Measurements from ENCODE around the gene CCDC34. TPM values are rescaled to one million over a fixed set of nuclear protein-coding genes. Genes with fewer than 3 reads are reported as not detected.

Gene CCDC34
- 5.9 TPM for total RNA-seq

- DNase-seq: peak; percentile 79
Measured at GRCh38 chr11:27362749-27363575, at the start of gene CCDC34. CCDC34 (minus strand) TSS chr11:27363215; CDS start chr11:27363194, 21 bp downstream.

GRCh38 chr11:27412192-27412691, 49.2 kb upstream of the CCDC34 start:
- no peak for DNase-seq

- DNase-seq: no peak
Measured at GRCh38 chr11:27411328-27411727, 48.3 kb upstream of the CCDC34 start.

- DNase-seq: no peak
Measured at GRCh38 chr11:27410272-27410671, 47.3 kb upstream of the CCDC34 start.

- DNase-seq: no peak
Measured at GRCh38 chr11:27409742-27410141, 46.7 kb upstream of the CCDC34 start.

- DNase-seq: no peak
Measured at GRCh38 chr11:27409049-27409448, 46.0 kb upstream of the CCDC34 start.

- no peak for DNase-seq
Measured at GRCh38 chr11:27408246-27408800, 45.3 kb upstream of the CCDC34 start.

GRCh38 chr11:27406498-27407354, 43.7 kb upstream of the CCDC34 start:
- no peak for DNase-seq

GRCh38 chr11:27405134-27405533, 42.1 kb upstream of the CCDC34 start:
- no peak for DNase-seq

- DNase-seq: no peak
Measured at GRCh38 chr11:27404427-27404826, 41.4 kb upstream of the CCDC34 start.

GRCh38 chr11:27403195-27403594, 40.2 kb upstream of the CCDC34 start:
- no peak for DNase-seq

GRCh38 chr11:27402450-27402849, 39.4 kb upstream of the CCDC34 start:
- DNase-seq: no peak

- no peak for DNase-seq
Measured at GRCh38 chr11:27401833-27402316, 38.9 kb upstream of the CCDC34 start.

- no peak for DNase-seq
Measured at GRCh38 chr11:27401280-27401832, 38.3 kb upstream of the CCDC34 start.

- no peak for DNase-seq
Measured at GRCh38 chr11:27398400-27398770, 35.4 kb upstream of the CCDC34 start.

- no peak for DNase-seq
Measured at GRCh38 chr11:27397624-27398399, 34.8 kb upstream of the CCDC34 start.

GRCh38 chr11:27396259-27396839, 33.3 kb upstream of the CCDC34 start:
- DNase-seq: no peak

- DNase-seq: no peak
Measured at GRCh38 chr11:27395556-27396258, 32.7 kb upstream of the CCDC34 start.

GRCh38 chr11:27394781-27395228, 31.8 kb upstream of the CCDC34 start:
- no peak for DNase-seq

Data from occipital lobe (tissue), 2 donors.